ENCODE measurements around the gene GRAP. TPM values are rescaled to one million over a fixed set of nuclear protein-coding genes. Genes with fewer than 3 reads are reported as not detected.

Gene GRAP
- total and polyA plus RNA-seq, 2 experiments from 2014 or later = 0.24 TPM; not detected in 1

GRCh38 chr17:19022747-19023146 is 24.0 kb downstream of the GRAP start (continued):
- TF ChIP-seq ETS1 (IDR thresholded peaks at IDR 0.05) (no peak), ZNF462 (CRISPR knock-in tag; IDR thresholded peaks at IDR 0.05) (no peak), EZH2phosphoT487 (IDR thresholded peaks at IDR 0.05; ENCODE audit: unreplicated experiment) (no peak), POLR2AphosphoS5 (IDR thresholded peaks at IDR 0.05; ENCODE audit: low read depth) (no peak), NANOG (IDR thresholded peaks at IDR 0.05; ENCODE audit: borderline replicate concordance) (no peak), ZNF114 (CRISPR knock-in tag; IDR thresholded peaks at IDR 0.05) (no peak), CREB1 (CRISPR knock-in tag; IDR thresholded peaks at IDR 0.05; ENCODE audit: low read depth) (no peak)

- peaks cover 5% of the 10 kb centered on the region for H3K27me3 Mint-ChIP-seq (ENCODE audit: insufficient read depth, low read depth, poor library complexity)
- H3K4me1 ChIP-seq (ENCODE audit: insufficient read depth) = no peaks in the 10 kb centered on the region
- no peaks in the 10 kb centered on the region for H4K20me1 ChIP-seq (replicated peaks; ENCODE audit: insufficient read depth)
- H3K27ac ChIP-seq (ENCODE audit: low read depth) = no peak overlapping the region
- H3F3A ChIP-seq (replicated peaks; ENCODE audit: low read depth) = no peaks in the 10 kb centered on the region
- no peak for ATAC-seq
- DNase-seq (ENCODE audit: low spot score) = no peak
- H3K4me3 ChIP-seq = no peak overlapping the region
- no peaks in the 10 kb centered on the region for H3K79me2 ChIP-seq (replicated peaks; ENCODE audit: insufficient read depth)
- peaks cover 5% of the 10 kb centered on the region; the same call in 1 of the 3 replicates for H3K4me1 Mint-ChIP-seq
- H3K4me3 Mint-ChIP-seq = no peak overlapping the region
- H3K9me2 ChIP-seq (ENCODE audit: insufficient read depth) = no peaks in the 10 kb centered on the region
- no peaks in the 10 kb centered on the region for H3K36me3 Mint-ChIP-seq (ENCODE audit: low read depth)
- no peaks in the 10 kb centered on the region for H3K9me3 Mint-ChIP-seq
- H3K4me2 ChIP-seq = no peak overlapping the region
- no peaks in the 10 kb centered on the region for H3K27me3 ChIP-seq (ENCODE audit: insufficient read depth)
- H2AFZ ChIP-seq = no peak overlapping the region
- H3K27ac Mint-ChIP-seq = no peak overlapping the region
- no peaks in the 10 kb centered on the region for H3K36me3 ChIP-seq (ENCODE audit: insufficient read depth)
- TF ChIP-seq STAT1 (IDR thresholded peaks at IDR 0.05; ENCODE audit: unreplicated experiment) (no peak), CREB1 (CRISPR knock-in tag; IDR thresholded peaks at IDR 0.05; ENCODE audit: low read depth) (no peak), EZH2phosphoT487 (IDR thresholded peaks at IDR 0.05; ENCODE audit: unreplicated experiment) (no peak), ZNF114 (CRISPR knock-in tag; IDR thresholded peaks at IDR 0.05) (no peak), CTCF (conservative IDR thresholded peaks at IDR 0.05; ENCODE audit: low read depth in 2 of 2) (no peak), REST (IDR thresholded peaks at IDR 0.05; ENCODE audit: unreplicated experiment) (no peak)
These were observed 24.6 kb downstream of the GRAP start for GRCh38 chr17:19022128-19022527.

Measured in GM23338 (cell line).